Measurements from ENCODE around the gene ATP6V0E1.

DNA sequence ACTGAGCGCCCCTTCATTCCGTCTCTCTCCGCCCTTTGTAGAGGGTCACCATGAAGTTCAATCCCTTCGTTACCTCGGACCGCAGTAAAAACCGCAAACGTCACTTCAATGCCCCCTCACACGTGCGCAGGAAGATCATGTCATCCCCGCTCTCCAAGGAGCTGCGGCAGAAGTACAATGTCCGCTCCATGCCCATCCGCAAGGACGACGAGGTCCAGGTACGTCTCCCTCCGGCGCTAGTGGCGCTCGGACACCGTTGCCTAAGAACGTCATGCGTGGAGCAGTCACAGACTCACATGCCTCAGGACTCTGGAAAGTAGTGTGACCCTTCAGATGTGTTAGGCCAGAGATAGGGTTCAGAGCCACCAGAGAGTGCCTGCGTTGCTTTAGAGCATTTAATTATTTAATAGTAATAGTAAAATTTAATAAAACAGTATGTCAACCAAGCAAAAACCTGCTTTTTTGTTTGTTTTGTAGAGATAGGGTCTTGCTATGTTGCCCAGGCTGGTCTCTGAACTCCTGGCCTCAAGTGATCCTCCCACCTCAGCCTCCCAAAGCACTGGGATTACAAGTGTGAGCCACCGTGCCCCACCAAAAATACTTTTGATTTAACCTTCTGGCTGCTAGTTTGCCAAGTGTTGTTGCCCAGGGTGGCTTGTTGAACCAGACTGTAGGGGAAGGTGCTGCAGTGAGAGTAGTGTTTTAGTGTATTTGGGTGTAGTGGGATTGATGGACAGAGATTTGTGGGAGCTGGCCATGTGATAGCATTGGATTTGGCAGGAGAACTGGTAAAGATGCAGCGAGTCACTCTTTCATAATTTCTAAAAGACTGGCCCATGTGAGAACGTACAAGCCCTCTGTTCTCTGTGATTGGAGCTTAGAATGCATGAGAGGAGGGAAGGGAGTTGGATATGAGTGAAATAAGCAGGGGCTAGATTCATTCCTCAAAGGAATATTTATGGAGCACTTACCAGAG lies 23.5 kb upstream of the ATP6V0E1 start:
- TF ChIP-seq, protein P1, sequence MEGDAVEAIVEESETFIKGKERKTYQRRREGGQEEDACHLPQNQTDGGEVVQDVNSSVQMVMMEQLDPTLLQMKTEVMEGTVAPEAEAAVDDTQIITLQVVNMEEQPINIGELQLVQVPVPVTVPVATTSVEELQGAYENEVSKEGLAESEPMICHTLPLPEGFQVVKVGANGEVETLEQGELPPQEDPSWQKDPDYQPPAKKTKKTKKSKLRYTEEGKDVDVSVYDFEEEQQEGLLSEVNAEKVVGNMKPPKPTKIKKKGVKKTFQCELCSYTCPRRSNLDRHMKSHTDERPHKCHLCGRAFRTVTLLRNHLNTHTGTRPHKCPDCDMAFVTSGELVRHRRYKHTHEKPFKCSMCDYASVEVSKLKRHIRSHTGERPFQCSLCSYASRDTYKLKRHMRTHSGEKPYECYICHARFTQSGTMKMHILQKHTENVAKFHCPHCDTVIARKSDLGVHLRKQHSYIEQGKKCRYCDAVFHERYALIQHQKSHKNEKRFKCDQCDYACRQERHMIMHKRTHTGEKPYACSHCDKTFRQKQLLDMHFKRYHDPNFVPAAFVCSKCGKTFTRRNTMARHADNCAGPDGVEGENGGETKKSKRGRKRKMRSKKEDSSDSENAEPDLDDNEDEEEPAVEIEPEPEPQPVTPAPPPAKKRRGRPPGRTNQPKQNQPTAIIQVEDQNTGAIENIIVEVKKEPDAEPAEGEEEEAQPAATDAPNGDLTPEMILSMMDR (IDR thresholded peaks at IDR 0.05): no peak
- TF ChIP-seq ZFX (IDR thresholded peaks at IDR 0.05; ENCODE audit: borderline replicate concordance): no peak
